Measurements from ENCODE around the gene MINDY2.

The MINDY2 gene

DNA sequence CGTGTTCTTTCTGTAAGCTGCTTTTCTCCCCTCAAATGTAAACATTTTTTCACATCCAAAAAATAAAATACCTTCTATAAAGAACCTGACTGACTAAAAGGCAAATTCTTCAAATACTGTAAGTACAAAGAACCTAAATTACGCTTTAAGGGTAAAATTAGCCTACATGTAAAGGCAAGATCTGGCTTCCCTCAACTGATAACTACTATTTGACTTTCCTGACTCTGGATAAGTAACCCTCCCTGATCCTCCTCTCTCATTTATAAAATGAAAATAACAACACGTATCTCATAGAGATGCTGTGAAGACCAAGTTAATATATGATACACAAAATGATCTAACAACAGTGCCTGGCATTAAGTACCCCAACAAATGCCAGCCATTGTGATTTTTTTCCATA is 33.8 kb upstream of the MINDY2 start:
- TF ChIP-seq, protein P1, sequence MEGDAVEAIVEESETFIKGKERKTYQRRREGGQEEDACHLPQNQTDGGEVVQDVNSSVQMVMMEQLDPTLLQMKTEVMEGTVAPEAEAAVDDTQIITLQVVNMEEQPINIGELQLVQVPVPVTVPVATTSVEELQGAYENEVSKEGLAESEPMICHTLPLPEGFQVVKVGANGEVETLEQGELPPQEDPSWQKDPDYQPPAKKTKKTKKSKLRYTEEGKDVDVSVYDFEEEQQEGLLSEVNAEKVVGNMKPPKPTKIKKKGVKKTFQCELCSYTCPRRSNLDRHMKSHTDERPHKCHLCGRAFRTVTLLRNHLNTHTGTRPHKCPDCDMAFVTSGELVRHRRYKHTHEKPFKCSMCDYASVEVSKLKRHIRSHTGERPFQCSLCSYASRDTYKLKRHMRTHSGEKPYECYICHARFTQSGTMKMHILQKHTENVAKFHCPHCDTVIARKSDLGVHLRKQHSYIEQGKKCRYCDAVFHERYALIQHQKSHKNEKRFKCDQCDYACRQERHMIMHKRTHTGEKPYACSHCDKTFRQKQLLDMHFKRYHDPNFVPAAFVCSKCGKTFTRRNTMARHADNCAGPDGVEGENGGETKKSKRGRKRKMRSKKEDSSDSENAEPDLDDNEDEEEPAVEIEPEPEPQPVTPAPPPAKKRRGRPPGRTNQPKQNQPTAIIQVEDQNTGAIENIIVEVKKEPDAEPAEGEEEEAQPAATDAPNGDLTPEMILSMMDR (IDR thresholded peaks at IDR 0.05) = no peak

GRCh38 chr15:58738046-58738707 is 32.9 kb upstream of the MINDY2 start:
- TF ChIP-seq, protein P1 (IDR thresholded peaks at IDR 0.05) = no peak

DNA sequence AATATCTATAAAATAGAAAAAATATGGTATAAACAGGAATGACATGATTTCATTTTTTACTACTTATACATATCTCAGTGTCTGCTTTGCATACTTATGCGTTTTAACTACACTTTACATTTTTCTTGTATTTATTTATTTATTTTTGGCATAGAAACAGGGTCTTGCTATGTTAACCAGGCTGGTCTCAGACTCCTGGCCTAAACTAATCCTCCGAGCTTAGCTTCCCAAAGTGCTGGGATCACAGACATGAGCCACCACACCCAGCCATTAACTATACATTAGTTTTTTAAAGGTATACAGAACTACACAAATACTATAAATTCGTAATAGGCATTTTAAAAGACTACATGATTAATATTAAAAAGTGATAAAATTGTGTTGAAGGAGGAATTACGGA is 30.7 kb upstream of the MINDY2 start:
- TF ChIP-seq, protein P1 (IDR thresholded peaks at IDR 0.05) = no peak

GRCh38 chr15:58741032-58741431 is 30.1 kb upstream of the MINDY2 start:
- TF ChIP-seq, protein P1 (IDR thresholded peaks at IDR 0.05) = no peak

DNA sequence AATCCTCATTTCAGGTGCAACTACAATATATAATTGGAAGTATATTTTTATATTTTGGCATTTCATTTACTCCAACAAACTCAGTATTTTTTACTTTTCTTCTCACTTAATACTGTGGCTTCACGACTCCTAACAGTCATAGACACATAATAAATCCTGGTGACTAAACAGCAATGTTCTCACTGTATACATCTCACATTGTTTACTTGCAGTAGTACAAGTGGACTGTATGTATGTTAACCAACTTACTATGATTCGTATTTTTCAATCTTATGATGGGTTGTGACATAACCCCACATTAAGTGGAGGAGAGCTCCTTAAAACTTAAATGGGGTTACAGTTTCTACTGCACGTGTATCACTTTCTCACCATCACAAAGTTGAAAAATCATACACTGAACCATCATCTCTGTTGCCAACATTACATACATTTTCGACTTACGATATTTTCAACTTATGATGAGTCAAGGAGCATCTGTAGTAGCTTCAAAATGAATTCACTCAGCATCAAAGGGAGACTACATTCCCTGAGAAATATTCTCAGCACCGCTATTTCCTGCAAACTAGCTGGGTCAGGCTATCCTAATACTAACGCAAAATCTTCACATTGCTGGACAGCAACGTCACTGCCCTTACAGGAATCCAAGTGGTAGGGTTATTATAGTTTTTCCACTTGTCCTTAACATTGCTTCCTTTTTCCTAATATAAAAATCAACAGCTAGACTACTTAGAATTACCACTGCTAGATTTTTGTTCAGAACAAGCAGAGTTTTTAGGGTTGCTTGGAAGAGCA is 28.9 kb upstream of the MINDY2 start:
- TF ChIP-seq, protein P1 (IDR thresholded peaks at IDR 0.05) = no peak

GRCh38 chr15:58742819-58743502 is 28.1 kb upstream of the MINDY2 start:
- TF ChIP-seq, protein P1 (IDR thresholded peaks at IDR 0.05) = no peak

- TF ChIP-seq, protein P1 (IDR thresholded peaks at IDR 0.05) = no peak
Measured at GRCh38 chr15:58746174-58746573, 24.9 kb upstream of the MINDY2 start.
